Measurements from ENCODE around the gene LMO7. TPM values are rescaled to one million over a fixed set of nuclear protein-coding genes. Genes with fewer than 3 reads are reported as not detected.

LMO7 gene
- polyA plus RNA-seq (2013, experiment 1 of 2): 2.6 TPM
- polyA plus RNA-seq (2013, experiment 2 of 2): 3.8 TPM

DNA sequence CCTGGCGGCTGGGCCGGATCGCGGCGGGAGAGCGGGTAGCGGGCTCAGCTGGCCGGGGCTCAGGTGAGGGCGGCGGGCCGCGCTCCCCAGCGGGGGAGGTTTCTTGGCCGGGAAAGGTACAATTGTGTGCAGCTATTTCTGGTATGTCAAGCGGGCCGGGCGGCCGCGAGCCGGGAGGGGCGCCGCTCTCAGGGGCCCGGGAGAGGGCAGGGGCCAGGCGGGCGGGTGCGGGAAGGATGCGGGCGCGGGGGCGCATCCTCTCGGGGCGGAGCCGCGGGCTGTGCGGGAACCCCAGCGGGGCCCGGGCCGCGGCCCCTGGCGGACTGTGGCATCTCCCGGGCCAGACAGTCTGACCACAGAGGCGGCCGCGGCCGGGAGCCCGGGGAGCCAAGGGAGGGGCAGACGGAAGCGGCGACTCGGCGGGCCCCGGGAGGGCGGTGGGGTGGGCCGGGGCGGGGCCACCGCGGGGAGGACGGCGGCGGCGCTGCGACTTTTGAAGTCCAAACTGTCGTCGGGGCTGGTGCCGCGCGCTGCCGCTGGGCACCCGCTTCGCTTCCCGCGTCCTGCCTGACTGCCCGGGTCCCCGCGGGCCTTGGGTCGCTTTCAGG is at the start of gene LMO7:
TSS of gene LMO7 (plus strand) at position 503 of the 608 bp plus-strand sequence. CDS start 328 bp downstream, outside the sequence.
- Histone ChIP-seq H4K91ac (ENCODE audit: low read depth, low read length, poor library complexity) (no peak within 1 kb of the TSS), H3K9ac (ENCODE audit: low read depth, low read length, poor library complexity) (peak within 1 kb of the TSS; percentile 78), H2AK5ac (ENCODE audit: low read depth, low read length) (peak within 1 kb of the TSS; percentile 88), H3K18ac (ENCODE audit: low read length) (peak within 1 kb of the TSS; percentile 91), H3K14ac (ENCODE audit: low read length) (no peak within 1 kb of the TSS), H3K4ac (ENCODE audit: low read length) (no peak within 1 kb of the TSS), H3K4me2 (ENCODE audit: insufficient read depth, low read length, poor library complexity, severe bottlenecking) (peak within 1 kb of the TSS; percentile 91), H3K27ac (replicated peaks; ENCODE audit: low read length) (no peak within 1 kb of the TSS), H2BK120ac (ENCODE audit: low read depth, low read length) (peak within 1 kb of the TSS; percentile 31), H2BK15ac (ENCODE audit: low read length) (peak within 1 kb of the TSS; percentile 87), H2BK12ac (ENCODE audit: low read length) (no peak within 1 kb of the TSS), H2AFZ (ENCODE audit: low read length) (peak within 1 kb of the TSS; percentile 99), H3K79me1 (ENCODE audit: low read depth, low read length) (no peaks in the 10 kb centered on the region), H3K4me1 (ENCODE audit: control insufficient read depth in 2 of 2, insufficient read depth in 1 of 2, low read depth in 1 of 2, low read length in 2 of 2) (peaks cover 4 to 6% of the 10 kb centered on the region in 2 donors), H3K9me3 (replicated peaks in 1 of 2; ENCODE audit: control insufficient read depth in 2 of 2, insufficient read depth in 1 of 2, low read depth in 1 of 2, low read length in 2 of 2) (no peaks in the 10 kb centered on the region), H3K23ac (ENCODE audit: low read depth, low read length, poor library complexity) (peak within 1 kb of the TSS; percentile 95), H2BK5ac (ENCODE audit: low read length) (no peak within 1 kb of the TSS), H3K36me3 (replicated peaks in 1 of 2; ENCODE audit: control insufficient read depth in 2 of 2, insufficient read depth in 2 of 2, low read length in 2 of 2) (no peaks in the 10 kb centered on the region), H3K4me3 (ENCODE audit: low read length in 2 of 2) (peak within 1 kb of the TSS; percentile 69 to 80), H3K27me3 (ENCODE audit: control insufficient read depth in 3 of 3, insufficient read depth in 3 of 3, low read depth in 1 of 3, low read length in 3 of 3) (peaks cover 8 to 29% (median 27%) of the 10 kb centered on the region in 3 experiments), H4K8ac (ENCODE audit: low read depth, low read length) (peak within 1 kb of the TSS; percentile 23)
- DNase-seq (ENCODE audit: low spot score): peak; percentile 43
- WGBS, 2 donors (ENCODE audit: extremely low coverage in 2 of 2, insufficient read length in 2 of 2, insufficient replicate concordance in 1 of 2): no CpG with 5 or more reads among the region's 76 CpGs

DNA sequence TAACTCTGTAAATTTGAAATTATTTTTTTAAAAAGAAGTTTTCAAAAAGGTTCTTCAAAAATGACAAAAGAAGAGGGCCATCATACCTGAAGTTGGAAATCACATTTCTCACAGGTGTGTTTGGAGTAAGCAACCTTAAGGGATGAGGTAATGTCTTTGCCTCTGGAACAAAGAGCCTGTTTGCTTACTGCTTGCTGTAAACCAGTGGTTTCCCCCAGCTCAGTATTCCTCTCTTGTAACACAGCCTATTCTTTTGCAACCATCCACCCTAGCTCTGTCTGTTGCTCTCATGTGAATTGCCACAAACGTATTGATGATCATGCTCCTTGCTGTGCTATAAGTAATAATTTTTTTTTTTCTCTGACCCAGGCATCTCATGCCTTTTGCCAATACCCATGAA is 48.5 kb upstream of the LMO7 start:
- H2BK5ac ChIP-seq (ENCODE audit: low read length): no peak overlapping the region
- no peak overlapping the region for H3K9ac ChIP-seq (ENCODE audit: low read depth, low read length, poor library complexity)
- no CpG with 5 or more reads among the region's 1 CpG for WGBS, 2 donors (ENCODE audit: extremely low coverage in 2 of 2, insufficient read length in 2 of 2, insufficient replicate concordance in 1 of 2)
- no peak overlapping the region for H2AFZ ChIP-seq (ENCODE audit: low read length)
- no peak overlapping the region for H3K18ac ChIP-seq (ENCODE audit: low read length)
- H2BK15ac ChIP-seq (ENCODE audit: low read length): no peak overlapping the region
- H3K4me3 ChIP-seq (ENCODE audit: low read length in 2 of 2): no peak overlapping the region
- DNase-seq (ENCODE audit: low spot score): no peak
- no peak overlapping the region for H2AK5ac ChIP-seq (ENCODE audit: low read depth, low read length)
- H3K36me3 ChIP-seq (replicated peaks in 1 of 2; ENCODE audit: control insufficient read depth in 2 of 2, insufficient read depth in 2 of 2, low read length in 2 of 2): no peaks in the 10 kb centered on the region
- H2BK12ac ChIP-seq (ENCODE audit: low read length): no peak overlapping the region
- H3K23ac ChIP-seq (ENCODE audit: low read depth, low read length, poor library complexity): no peak overlapping the region
- H4K91ac ChIP-seq (ENCODE audit: low read depth, low read length, poor library complexity): no peak overlapping the region
- H3K27me3 ChIP-seq (ENCODE audit: control insufficient read depth in 3 of 3, insufficient read depth in 3 of 3, low read depth in 1 of 3, low read length in 3 of 3): no peaks in the 10 kb centered on the region
- H3K4me2 ChIP-seq (ENCODE audit: insufficient read depth, low read length, poor library complexity, severe bottlenecking): no peak overlapping the region
- H3K9me3 ChIP-seq (replicated peaks in 1 of 2; ENCODE audit: control insufficient read depth in 2 of 2, insufficient read depth in 1 of 2, low read depth in 1 of 2, low read length in 2 of 2): peaks cover 2 to 17% of the 10 kb centered on the region in 2 donors
- H3K4me1 ChIP-seq (ENCODE audit: control insufficient read depth in 2 of 2, insufficient read depth in 1 of 2, low read depth in 1 of 2, low read length in 2 of 2): no peaks in the 10 kb centered on the region
- no peak overlapping the region for H2BK120ac ChIP-seq (ENCODE audit: low read depth, low read length)
- H3K4ac ChIP-seq (ENCODE audit: low read length): no peak overlapping the region
- H3K79me1 ChIP-seq (ENCODE audit: low read depth, low read length): no peaks in the 10 kb centered on the region
- no peak overlapping the region for H3K27ac ChIP-seq (replicated peaks; ENCODE audit: low read length)
- H4K8ac ChIP-seq (ENCODE audit: low read depth, low read length): no peak overlapping the region
- no peak overlapping the region for H3K14ac ChIP-seq (ENCODE audit: low read length)

DNA sequence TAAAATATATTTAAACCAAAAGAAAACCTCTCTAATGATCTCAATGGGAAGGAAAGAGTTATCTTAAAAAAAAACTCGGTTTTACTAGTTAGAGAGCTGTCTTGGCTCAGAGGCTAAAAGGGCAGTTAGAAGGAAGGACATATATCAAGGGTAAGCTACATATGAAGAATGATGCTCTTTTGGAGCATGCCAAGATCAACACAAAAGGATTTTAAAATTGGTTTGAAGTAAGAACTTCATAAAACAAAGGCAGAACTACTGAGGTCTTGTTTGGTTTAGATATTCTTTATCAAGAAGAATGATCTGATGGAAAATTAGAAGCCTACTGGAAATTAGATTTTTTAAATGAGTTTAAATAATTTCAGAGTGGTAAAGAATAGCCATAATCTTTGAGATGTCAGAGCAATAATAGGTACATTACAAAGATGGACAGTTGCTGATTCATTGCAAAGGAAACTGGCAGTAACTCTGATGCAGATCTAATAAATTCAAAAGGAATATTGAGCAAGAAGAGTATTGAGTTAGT is 39.4 kb upstream of the LMO7 start:
- Histone ChIP-seq H3K4me1 (ENCODE audit: control insufficient read depth in 2 of 2, insufficient read depth in 1 of 2, low read depth in 1 of 2, low read length in 2 of 2) (no peaks in the 10 kb centered on the region), H2AFZ (ENCODE audit: low read length) (no peak overlapping the region), H2BK12ac (ENCODE audit: low read length) (no peak overlapping the region), H3K79me1 (ENCODE audit: low read depth, low read length) (no peaks in the 10 kb centered on the region), H3K18ac (ENCODE audit: low read length) (no peak overlapping the region), H2BK15ac (ENCODE audit: low read length) (no peak overlapping the region), H4K8ac (ENCODE audit: low read depth, low read length) (no peak overlapping the region), H3K27me3 (ENCODE audit: control insufficient read depth in 3 of 3, insufficient read depth in 3 of 3, low read depth in 1 of 3, low read length in 3 of 3) (no peaks in the 10 kb centered on the region), H3K9ac (ENCODE audit: low read depth, low read length, poor library complexity) (no peak overlapping the region), H3K4me3 (ENCODE audit: low read length in 2 of 2) (no peak overlapping the region), H2BK120ac (ENCODE audit: low read depth, low read length) (no peak overlapping the region), H3K23ac (ENCODE audit: low read depth, low read length, poor library complexity) (no peak overlapping the region), H3K4ac (ENCODE audit: low read length) (no peak overlapping the region), H3K9me3 (replicated peaks in 1 of 2; ENCODE audit: control insufficient read depth in 2 of 2, insufficient read depth in 1 of 2, low read depth in 1 of 2, low read length in 2 of 2) (no peaks in the 10 kb centered on the region), H3K14ac (ENCODE audit: low read length) (no peak overlapping the region), H2BK5ac (ENCODE audit: low read length) (no peak overlapping the region), H4K91ac (ENCODE audit: low read depth, low read length, poor library complexity) (no peak overlapping the region), H3K36me3 (replicated peaks in 1 of 2; ENCODE audit: control insufficient read depth in 2 of 2, insufficient read depth in 2 of 2, low read length in 2 of 2) (no peaks in the 10 kb centered on the region), H2AK5ac (ENCODE audit: low read depth, low read length) (no peak overlapping the region), H3K27ac (replicated peaks; ENCODE audit: low read length) (no peak overlapping the region), H3K4me2 (ENCODE audit: insufficient read depth, low read length, poor library complexity, severe bottlenecking) (no peak overlapping the region)
- no peak for DNase-seq (ENCODE audit: low spot score)
- no CpG with 5 or more reads among the region's 1 CpG for WGBS, 2 donors (ENCODE audit: extremely low coverage in 2 of 2, insufficient read length in 2 of 2, insufficient replicate concordance in 1 of 2)

DNA sequence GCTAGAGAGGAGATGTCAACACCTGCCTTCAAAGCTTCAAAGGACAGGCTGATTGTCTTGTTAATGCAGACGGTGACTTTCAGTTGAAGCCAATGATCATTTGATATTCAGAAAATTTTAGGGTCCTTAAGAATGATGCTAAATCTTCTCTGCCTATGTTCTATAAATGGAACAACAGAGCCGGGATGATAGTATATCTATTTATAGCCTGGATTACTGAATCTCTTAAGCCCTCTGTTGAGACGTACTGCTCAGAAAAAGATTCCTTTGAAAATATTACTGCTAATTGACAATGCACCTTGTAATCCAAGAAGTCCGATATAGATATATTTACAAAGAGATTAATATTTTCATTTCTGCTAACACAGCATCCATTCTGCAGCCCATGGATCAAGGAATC is 35.8 kb upstream of the LMO7 start:
- H3K4ac ChIP-seq (ENCODE audit: low read length): no peak overlapping the region

More for the DNA sequence above, 35.8 kb upstream of the LMO7 start:
- Histone ChIP-seq H3K14ac (ENCODE audit: low read length) (no peak overlapping the region), H3K79me1 (ENCODE audit: low read depth, low read length) (no peaks in the 10 kb centered on the region), H4K91ac (ENCODE audit: low read depth, low read length, poor library complexity) (no peak overlapping the region), H3K4me2 (ENCODE audit: insufficient read depth, low read length, poor library complexity, severe bottlenecking) (no peak overlapping the region), H2AFZ (ENCODE audit: low read length) (no peak overlapping the region), H2BK120ac (ENCODE audit: low read depth, low read length) (no peak overlapping the region), H2AK5ac (ENCODE audit: low read depth, low read length) (no peak overlapping the region), H3K18ac (ENCODE audit: low read length) (no peak overlapping the region), H3K9ac (ENCODE audit: low read depth, low read length, poor library complexity) (no peak overlapping the region), H2BK12ac (ENCODE audit: low read length) (no peak overlapping the region), H2BK5ac (ENCODE audit: low read length) (no peak overlapping the region), H3K4me1 (ENCODE audit: control insufficient read depth in 2 of 2, insufficient read depth in 1 of 2, low read depth in 1 of 2, low read length in 2 of 2) (no peaks in the 10 kb centered on the region), H3K23ac (ENCODE audit: low read depth, low read length, poor library complexity) (no peak overlapping the region), H2BK15ac (ENCODE audit: low read length) (no peak overlapping the region), H3K27ac (replicated peaks; ENCODE audit: low read length) (no peak overlapping the region), H3K36me3 (replicated peaks in 1 of 2; ENCODE audit: control insufficient read depth in 2 of 2, insufficient read depth in 2 of 2, low read length in 2 of 2) (no peaks in the 10 kb centered on the region), H3K27me3 (ENCODE audit: control insufficient read depth in 3 of 3, insufficient read depth in 3 of 3, low read depth in 1 of 3, low read length in 3 of 3) (no peaks in the 10 kb centered on the region), H4K8ac (ENCODE audit: low read depth, low read length) (no peak overlapping the region), H3K4me3 (ENCODE audit: low read length in 2 of 2) (no peak overlapping the region), H3K9me3 (replicated peaks in 1 of 2; ENCODE audit: control insufficient read depth in 2 of 2, insufficient read depth in 1 of 2, low read depth in 1 of 2, low read length in 2 of 2) (no peaks in the 10 kb centered on the region)
- no peak for DNase-seq (ENCODE audit: low spot score)
- no CpG with 5 or more reads among the region's 4 CpGs for WGBS, 2 donors (ENCODE audit: extremely low coverage in 2 of 2, insufficient read length in 2 of 2, insufficient replicate concordance in 1 of 2)
